Measurements from ENCODE around the gene MBL2.

The MBL2 gene

DNA sequence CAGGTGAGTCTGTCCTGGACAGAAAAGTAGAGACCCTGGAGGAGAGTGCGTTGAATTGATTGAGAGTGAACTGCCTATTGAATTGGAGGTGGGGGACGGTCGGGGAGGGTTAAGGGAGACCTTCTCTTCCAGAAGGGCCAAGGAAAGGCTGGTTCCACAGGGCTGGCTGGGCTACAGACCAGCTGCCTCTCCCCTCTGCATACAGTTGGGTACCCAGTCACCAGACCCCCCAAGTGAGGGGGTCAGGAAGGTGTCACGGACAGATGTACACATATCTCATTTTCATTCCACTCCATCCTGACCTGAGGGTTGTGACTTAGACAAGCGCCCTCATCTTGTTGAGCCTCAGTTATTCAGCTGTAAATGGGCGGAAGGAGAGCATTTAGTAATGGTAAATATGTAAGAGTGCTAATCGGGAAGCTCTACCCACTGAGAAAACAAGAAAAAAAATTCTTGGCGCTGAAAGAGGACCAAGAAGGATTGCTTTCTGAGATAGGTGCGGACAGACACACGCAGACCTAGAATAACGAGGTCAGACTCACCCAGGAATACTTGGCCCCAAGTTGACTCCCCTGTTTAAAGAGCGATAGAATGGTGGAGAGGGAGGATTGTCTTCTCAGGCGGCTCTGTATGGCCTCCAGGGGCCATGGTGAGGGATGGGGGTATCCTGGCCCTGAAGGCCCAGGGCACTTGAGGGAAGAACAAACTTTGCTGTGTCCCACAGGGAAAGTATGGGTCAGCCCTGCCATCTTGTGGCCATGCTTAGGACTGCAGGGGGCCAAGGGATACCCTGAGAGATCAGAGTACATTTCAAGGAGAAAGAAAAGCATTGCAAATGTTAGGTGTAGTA lies 7.2 kb upstream of the MBL2 start:
- TF ChIP-seq, protein P1, sequence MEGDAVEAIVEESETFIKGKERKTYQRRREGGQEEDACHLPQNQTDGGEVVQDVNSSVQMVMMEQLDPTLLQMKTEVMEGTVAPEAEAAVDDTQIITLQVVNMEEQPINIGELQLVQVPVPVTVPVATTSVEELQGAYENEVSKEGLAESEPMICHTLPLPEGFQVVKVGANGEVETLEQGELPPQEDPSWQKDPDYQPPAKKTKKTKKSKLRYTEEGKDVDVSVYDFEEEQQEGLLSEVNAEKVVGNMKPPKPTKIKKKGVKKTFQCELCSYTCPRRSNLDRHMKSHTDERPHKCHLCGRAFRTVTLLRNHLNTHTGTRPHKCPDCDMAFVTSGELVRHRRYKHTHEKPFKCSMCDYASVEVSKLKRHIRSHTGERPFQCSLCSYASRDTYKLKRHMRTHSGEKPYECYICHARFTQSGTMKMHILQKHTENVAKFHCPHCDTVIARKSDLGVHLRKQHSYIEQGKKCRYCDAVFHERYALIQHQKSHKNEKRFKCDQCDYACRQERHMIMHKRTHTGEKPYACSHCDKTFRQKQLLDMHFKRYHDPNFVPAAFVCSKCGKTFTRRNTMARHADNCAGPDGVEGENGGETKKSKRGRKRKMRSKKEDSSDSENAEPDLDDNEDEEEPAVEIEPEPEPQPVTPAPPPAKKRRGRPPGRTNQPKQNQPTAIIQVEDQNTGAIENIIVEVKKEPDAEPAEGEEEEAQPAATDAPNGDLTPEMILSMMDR (IDR thresholded peaks at IDR 0.05; ENCODE audit: low read depth, low read length), result peak; percentile 96
- peak; percentile 12 for DNase-seq (ENCODE audit: extremely low read depth, low read depth)

DNA sequence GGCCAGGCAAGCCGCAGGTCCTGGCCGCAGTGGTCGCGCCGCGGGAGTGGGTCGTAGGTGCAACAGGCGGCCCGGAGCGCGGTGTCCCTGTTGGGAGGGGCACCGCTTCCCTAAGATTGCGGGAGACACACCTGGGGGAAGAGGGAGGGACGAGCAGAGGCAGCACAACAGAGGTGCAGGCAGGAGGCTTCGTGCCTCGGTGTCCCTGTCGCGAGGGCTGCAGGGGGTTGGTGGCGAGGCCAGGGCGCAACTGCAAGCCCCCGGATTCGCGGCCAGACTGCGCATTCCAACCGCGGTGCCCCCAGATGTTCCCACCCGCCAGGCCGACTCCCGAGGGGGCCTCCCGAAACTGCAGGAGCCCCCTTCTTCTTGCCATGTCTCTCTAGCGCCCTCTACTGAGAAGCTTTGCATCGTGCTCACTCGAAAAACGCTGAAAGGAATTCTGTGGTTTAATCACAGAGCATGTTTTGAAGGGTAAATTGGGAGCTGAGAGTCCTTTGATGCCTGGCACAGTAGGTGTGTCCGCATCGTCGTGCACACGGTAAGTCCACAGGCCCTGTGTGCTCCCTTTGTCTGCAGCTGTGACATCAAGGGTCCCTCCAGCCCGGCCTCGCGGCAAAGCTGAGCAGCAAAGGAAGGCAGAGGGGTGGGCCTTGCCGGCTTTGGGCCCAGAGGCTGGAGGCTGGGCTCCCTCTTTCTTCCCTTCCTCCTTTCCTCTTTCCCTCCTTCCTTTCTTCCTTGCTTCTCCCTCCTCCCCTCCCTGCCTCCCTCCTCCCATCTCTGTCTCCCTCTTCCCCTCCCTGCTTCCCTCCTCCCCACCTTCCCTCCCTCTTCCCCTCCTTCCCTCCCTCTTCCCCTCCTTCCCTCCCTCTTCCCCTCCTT lies 6.2 kb upstream of the MBL2 start:
- DNase-seq (ENCODE audit: extremely low read depth, low read depth), result no peak
- TF ChIP-seq, protein P1 (IDR thresholded peaks at IDR 0.05; ENCODE audit: low read depth, low read length), result peak; percentile 31

DNA sequence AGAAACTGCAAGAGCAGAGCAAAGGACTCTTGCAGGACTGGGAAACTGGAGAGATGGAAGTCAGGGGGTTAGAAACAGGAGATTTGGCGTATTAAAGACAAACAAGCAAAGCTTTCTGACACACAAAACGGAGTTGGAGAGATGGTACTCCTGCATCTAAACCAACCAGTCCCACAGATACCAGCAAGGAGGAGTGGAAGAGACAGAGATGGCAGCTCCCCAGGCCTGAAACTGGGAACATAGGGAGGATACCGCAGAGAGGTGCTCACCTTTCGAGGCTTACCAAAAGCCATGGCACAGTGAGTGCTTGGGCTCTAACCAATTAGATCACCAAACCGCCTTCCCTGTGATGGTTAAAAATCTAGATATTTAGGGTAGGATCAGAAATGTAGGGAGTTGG lies 4.8 kb upstream of the MBL2 start:
- TF ChIP-seq, protein P1 (IDR thresholded peaks at IDR 0.05; ENCODE audit: low read depth, low read length), result no peak
- no peak for DNase-seq (ENCODE audit: extremely low read depth, low read depth)

DNA sequence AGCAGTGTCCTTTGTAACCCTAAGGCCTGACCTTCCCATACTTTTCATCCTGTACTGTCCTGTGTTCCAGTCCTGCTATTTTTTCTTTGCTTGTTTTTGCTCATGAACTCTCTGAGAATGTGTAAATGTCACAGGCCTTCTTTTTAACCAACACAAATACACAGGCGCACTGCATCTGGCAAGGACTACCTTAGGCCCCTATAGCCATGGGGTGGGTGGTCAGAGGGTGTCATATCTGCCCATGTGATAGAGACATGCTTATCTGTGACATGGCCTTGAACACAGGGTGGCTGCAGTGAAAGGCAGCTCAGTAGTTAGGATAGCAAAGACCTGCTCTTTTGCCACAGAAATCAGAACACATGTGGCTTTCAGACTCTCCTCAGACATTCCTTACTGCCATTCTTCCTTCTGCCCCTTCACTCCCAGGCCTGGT lies 3.9 kb upstream of the MBL2 start:
- TF ChIP-seq, protein P1 (IDR thresholded peaks at IDR 0.05; ENCODE audit: low read depth, low read length), result no peak
- DNase-seq (ENCODE audit: extremely low read depth, low read depth), result no peak

DNA sequence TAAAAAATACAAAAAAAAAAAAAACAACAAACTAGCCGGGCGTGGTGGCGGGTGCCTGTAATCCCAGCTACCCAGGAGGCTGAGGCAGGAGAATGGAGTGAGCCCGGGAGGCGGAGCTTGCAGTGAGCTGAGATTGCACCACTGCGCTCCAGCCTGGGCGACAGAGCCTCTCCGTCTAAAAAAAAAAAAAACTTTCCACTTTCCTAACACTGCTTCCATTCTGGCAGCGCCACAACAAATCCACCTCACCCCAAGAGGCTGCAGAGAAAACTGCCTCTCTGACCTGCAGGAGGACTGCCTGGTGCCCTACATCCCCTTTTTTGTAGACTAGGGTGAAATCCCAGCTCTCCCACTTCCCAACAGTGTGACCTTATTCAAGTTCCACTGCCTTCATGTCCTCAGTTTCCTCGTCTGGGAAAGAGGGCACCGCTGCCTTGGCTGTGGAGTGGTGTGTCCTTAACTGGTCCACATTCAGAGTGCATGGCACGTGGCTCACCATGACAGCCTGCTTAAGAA lies 2.6 kb upstream of the MBL2 start:
- TF ChIP-seq, protein P1 (IDR thresholded peaks at IDR 0.05; ENCODE audit: low read depth, low read length), result no peak
- no peak for DNase-seq (ENCODE audit: extremely low read depth, low read depth)

DNA sequence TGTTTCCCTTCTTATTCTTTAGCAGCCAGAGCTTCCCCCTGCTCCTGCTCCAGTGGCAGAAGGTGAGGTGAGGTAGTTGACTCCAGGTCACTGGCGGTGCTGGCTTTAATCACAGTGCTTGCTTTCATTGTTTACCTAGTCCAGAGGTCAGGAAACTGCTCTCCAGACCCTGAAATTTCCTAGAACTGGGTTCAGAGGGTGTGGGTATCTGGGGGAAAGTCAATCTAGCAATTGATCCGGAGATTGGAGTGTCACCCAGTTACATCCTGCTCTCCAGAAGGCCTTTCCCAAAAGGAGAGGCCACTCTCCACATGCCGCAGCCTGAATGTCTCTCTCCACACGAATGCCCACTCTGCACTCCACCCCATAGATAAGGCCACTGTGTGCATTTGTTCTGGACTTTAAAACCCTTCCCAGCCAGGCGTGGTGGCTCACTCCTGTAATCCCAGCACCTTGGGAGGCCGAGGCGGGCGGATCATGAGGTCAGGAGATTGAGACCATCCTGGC lies 2.1 kb upstream of the MBL2 start:
- DNase-seq (ENCODE audit: extremely low read depth, low read depth), result no peak
- TF ChIP-seq, protein P1 (IDR thresholded peaks at IDR 0.05; ENCODE audit: low read depth, low read length), result no peak

Data from AG09319 (cell line).